Measurements from ENCODE around the gene ING3. TPM values are rescaled to one million over a fixed set of nuclear protein-coding genes. Genes with fewer than 3 reads are reported as not detected.

The ING3 gene
- total and polyA plus RNA-seq, 9 of the 15 experiments (the other 6 are each of a cell fraction or from before 2014, with no cell fraction given): 22.8 to 233 (median 50.4) TPM

DNA sequence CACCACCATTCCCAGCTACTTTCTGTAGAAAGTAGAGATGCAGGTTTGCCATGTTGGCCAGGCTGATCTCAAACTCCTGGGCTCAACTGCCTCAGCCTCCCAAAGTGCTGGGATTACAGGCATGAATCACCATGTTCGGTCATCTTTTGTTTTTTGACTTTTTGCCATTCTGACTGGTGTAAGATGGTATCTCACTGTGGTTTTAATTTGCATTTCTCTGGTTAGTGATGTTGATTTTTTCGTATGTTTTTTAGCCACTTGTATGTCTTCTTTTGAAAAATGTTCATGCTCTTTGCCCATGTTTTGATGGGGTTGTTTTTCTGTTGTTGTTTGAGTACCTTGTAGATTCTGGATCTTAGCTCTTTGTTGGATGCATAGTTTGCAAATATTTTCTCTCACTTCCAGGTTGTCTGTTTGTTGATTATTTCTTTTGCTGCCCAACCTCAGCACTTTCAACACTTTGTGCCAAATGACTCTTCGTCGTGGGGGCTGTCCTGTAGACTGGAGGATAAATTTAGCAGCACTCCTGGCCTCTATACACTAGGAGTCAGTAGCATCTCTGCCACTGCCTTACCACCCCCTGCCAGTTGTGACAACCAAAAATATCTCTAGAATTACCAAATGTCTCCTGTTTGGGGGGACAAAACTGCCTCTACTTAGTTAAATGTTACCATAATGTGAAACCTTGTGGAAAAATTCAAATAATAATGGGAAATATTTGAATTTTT is 31.5 kb downstream of the ING3 start (continued):
- TF ChIP-seq, protein P1, sequence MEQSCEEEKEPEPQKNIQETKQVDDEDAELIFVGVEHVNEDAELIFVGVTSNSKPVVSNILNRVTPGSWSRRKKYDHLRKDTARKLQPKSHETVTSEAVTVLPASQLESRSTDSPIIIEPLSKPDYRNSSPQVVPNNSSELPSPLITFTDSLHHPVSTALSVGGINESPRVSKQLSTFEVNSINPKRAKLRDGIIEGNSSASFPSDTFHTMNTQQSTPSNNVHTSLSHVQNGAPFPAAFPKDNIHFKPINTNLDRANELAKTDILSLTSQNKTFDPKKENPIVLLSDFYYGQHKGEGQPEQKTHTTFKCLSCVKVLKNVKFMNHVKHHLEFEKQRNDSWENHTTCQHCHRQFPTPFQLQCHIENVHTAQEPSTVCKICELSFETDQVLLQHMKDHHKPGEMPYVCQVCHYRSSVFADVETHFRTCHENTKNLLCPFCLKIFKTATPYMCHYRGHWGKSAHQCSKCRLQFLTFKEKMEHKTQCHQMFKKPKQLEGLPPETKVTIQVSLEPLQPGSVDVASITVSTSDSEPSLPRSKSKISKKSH (CRISPR knock-in tag; IDR thresholded peaks at IDR 0.05): no peak
- TF ChIP-seq CREB1 (IDR thresholded peaks at IDR 0.05) (no peak), CREB1 (CRISPR knock-in tag; IDR thresholded peaks at IDR 0.05) (no peak), SMARCA5 (IDR thresholded peaks at IDR 0.05) (peak; percentile 65; the same call in 1 of the 2 replicates), CBFA2T3 (IDR thresholded peaks at IDR 0.05) (no peak), NFIC (IDR thresholded peaks at IDR 0.05) (0 out of 2 replicates have a peak, but pooled peaks have one; percentile 17), MIER1 (IDR thresholded peaks at IDR 0.05; ENCODE audit: low read depth) (no peak), GATA2 (CRISPR knock-in tag; IDR thresholded peaks at IDR 0.05) (peak; percentile 29; the same call in 1 of the 2 replicates), POLR2AphosphoS5 (IDR thresholded peaks at IDR 0.05; ENCODE audit: control insufficient read depth, insufficient read depth, low read depth, low read length) (no peak), MCM7 (IDR thresholded peaks at IDR 0.05) (0 out of 4 replicates have a peak, but pooled peaks of 1 of the 2 experiments have one; percentile 5), DPF2 (IDR thresholded peaks at IDR 0.05) (peak; percentile 83), HDAC1 (IDR thresholded peaks at IDR 0.05) (peak in 1 of 2 experiments; percentile 68; a peak in 1 of 4 replicates), FOXM1 (IDR thresholded peaks at IDR 0.05; ENCODE audit: low read depth) (peak; percentile 20; the same call in 1 of the 2 replicates), FOXM1 (CRISPR knock-in tag; IDR thresholded peaks at IDR 0.05; ENCODE audit: low read depth) (no peak), SIX5 (IDR thresholded peaks at IDR 0.05; ENCODE audit: borderline replicate concordance in 1 of 2, insufficient read depth in 1 of 2, low read depth in 1 of 2, low read length in 2 of 2) (no peak), CC2D1A (IDR thresholded peaks at IDR 0.05) (0 out of 2 replicates have a peak, but pooled peaks have one; percentile 30), ZKSCAN8 (CRISPR knock-in tag; IDR thresholded peaks at IDR 0.05) (no peak), LARP7 (IDR thresholded peaks at IDR 0.05) (peak; percentile 74; the same call in 1 of the 2 replicates), PTBP1 (IDR thresholded peaks at IDR 0.05; ENCODE audit: low read depth, low read length) (no peak), ZFP36 (IDR thresholded peaks at IDR 0.05; ENCODE audit: low read depth, low read length, partially characterized antibody) (no peak), ESRRA (IDR thresholded peaks at IDR 0.05; ENCODE audit: borderline replicate concordance, low read depth) (0 out of 2 replicates have a peak, but pooled peaks have one; percentile 6), FOXA1 (IDR thresholded peaks at IDR 0.05; ENCODE audit: borderline replicate concordance) (no peak), CXXC5 (CRISPR knock-in tag; IDR thresholded peaks at IDR 0.05) (no peak)
- TF ChIP-seq, protein P2, sequence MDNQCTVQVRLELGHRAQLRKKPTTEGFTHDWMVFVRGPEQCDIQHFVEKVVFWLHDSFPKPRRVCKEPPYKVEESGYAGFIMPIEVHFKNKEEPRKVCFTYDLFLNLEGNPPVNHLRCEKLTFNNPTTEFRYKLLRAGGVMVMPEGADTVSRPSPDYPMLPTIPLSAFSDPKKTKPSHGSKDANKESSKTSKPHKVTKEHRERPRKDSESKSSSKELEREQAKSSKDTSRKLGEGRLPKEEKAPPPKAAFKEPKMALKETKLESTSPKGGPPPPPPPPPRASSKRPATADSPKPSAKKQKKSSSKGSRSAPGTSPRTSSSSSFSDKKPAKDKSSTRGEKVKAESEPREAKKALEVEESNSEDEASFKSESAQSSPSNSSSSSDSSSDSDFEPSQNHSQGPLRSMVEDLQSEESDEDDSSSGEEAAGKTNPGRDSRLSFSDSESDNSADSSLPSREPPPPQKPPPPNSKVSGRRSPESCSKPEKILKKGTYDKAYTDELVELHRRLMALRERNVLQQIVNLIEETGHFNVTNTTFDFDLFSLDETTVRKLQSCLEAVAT (IDR thresholded peaks at IDR 0.05): peak in 1 of 2 experiments; percentile 51; a peak in 1 of 4 replicates
- TF ChIP-seq, protein P3, sequence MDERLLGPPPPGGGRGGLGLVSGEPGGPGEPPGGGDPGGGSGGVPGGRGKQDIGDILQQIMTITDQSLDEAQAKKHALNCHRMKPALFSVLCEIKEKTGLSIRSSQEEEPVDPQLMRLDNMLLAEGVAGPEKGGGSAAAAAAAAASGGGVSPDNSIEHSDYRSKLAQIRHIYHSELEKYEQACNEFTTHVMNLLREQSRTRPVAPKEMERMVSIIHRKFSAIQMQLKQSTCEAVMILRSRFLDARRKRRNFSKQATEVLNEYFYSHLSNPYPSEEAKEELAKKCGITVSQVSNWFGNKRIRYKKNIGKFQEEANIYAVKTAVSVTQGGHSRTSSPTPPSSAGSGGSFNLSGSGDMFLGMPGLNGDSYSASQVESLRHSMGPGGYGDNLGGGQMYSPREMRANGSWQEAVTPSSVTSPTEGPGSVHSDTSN (CRISPR knock-in tag; IDR thresholded peaks at IDR 0.05; ENCODE audit: low read depth): no peak
- TF ChIP-seq, protein P3 (tag; conservative IDR thresholded peaks at IDR 0.05; ENCODE audit: low read depth): no peak
